ENCODE measurements around the gene PRAMEF15. TPM values are rescaled to one million over a fixed set of nuclear protein-coding genes. Genes with fewer than 3 reads are reported as not detected.
"Not testable (repeated sequence)": the region's sequence is repeated elsewhere in the genome, so short reads cannot be mapped to it uniquely, and the experiment has no call there.

Gene PRAMEF15
- total and polyA plus RNA-seq, 7 experiments from 2014 or later = not detected

- H3K27ac Mint-ChIP-seq; H3K9me3 ChIP-seq (ENCODE audit: control insufficient read depth in 2 of 3, low read length in 3 of 3); H3K36me3 ChIP-seq (ENCODE audit: control insufficient read depth in 2 of 3, insufficient read depth in 3 of 3, low read length in 3 of 3); H3K4me3 ChIP-seq (ENCODE audit: low read length); H3K4me3 Mint-ChIP-seq; ATAC-seq; POLR2A ChIA-PET; H3K27ac ChIP-seq (ENCODE audit: low read depth, low read length); intact Hi-C loops (cut with micrococcal nuclease); DNase-seq; CTCF ChIA-PET; H3K4me1 Mint-ChIP-seq; H3K9me3 Mint-ChIP-seq; H3K27me3 Mint-ChIP-seq; H3K36me3 Mint-ChIP-seq; H3K4me1 ChIP-seq (ENCODE audit: control insufficient read depth in 2 of 2, insufficient read depth in 2 of 2, low read length in 2 of 2); H3K27me3 ChIP-seq (ENCODE audit: control insufficient read depth in 2 of 2, insufficient read depth in 2 of 2, low read length in 2 of 2): not testable (repeated sequence)
Measured at GRCh38 chr1:13362364-13362763, 47.0 kb downstream of the PRAMEF15 start.

- H3K27ac Mint-ChIP-seq; H3K9me3 Mint-ChIP-seq; CTCF ChIA-PET; H3K4me1 Mint-ChIP-seq; H3K27me3 ChIP-seq (ENCODE audit: control insufficient read depth in 2 of 2, insufficient read depth in 2 of 2, low read length in 2 of 2); DNase-seq; H3K4me3 Mint-ChIP-seq; H3K9me3 ChIP-seq (ENCODE audit: control insufficient read depth in 2 of 3, low read length in 3 of 3); H3K36me3 Mint-ChIP-seq; H3K27ac ChIP-seq (ENCODE audit: low read depth, low read length); POLR2A ChIA-PET; ATAC-seq; H3K27me3 Mint-ChIP-seq; H3K36me3 ChIP-seq (ENCODE audit: control insufficient read depth in 2 of 3, insufficient read depth in 3 of 3, low read length in 3 of 3); H3K4me3 ChIP-seq (ENCODE audit: low read length); H3K4me1 ChIP-seq (ENCODE audit: control insufficient read depth in 2 of 2, insufficient read depth in 2 of 2, low read length in 2 of 2); intact Hi-C loops (cut with micrococcal nuclease): not testable (repeated sequence)
Measured at GRCh38 chr1:13364928-13365327, 49.5 kb downstream of the PRAMEF15 start.

GRCh38 chr1:13366536-13366935, 51.2 kb downstream of the PRAMEF15 start:
- H3K27me3 ChIP-seq (ENCODE audit: control insufficient read depth in 2 of 2, insufficient read depth in 2 of 2, low read length in 2 of 2); POLR2A ChIA-PET; H3K4me3 Mint-ChIP-seq; H3K9me3 ChIP-seq (ENCODE audit: control insufficient read depth in 2 of 3, low read length in 3 of 3); CTCF ChIA-PET; H3K27ac ChIP-seq (ENCODE audit: low read depth, low read length); ATAC-seq; H3K4me3 ChIP-seq (ENCODE audit: low read length); H3K36me3 ChIP-seq (ENCODE audit: control insufficient read depth in 2 of 3, insufficient read depth in 3 of 3, low read length in 3 of 3); H3K27ac Mint-ChIP-seq; H3K4me1 ChIP-seq (ENCODE audit: control insufficient read depth in 2 of 2, insufficient read depth in 2 of 2, low read length in 2 of 2); H3K9me3 Mint-ChIP-seq; intact Hi-C loops (cut with micrococcal nuclease); H3K36me3 Mint-ChIP-seq; H3K4me1 Mint-ChIP-seq; DNase-seq: not testable (repeated sequence)
- H3K27me3 Mint-ChIP-seq = peaks cover 0 to 14% (median 4%) of the 10 kb centered on the region in 5 donors

- not testable (repeated sequence) for H3K27ac Mint-ChIP-seq
Measured at GRCh38 chr1:13368544-13368943, 53.2 kb downstream of the PRAMEF15 start.

More at GRCh38 chr1:13368544-13368943, 53.2 kb downstream of the PRAMEF15 start:
- peaks cover 0 to 14% (median 4%) of the 10 kb centered on the region in 5 donors for H3K27me3 Mint-ChIP-seq
- H3K4me1 ChIP-seq (ENCODE audit: control insufficient read depth in 2 of 2, insufficient read depth in 2 of 2, low read length in 2 of 2); intact Hi-C loops (cut with micrococcal nuclease); H3K9me3 Mint-ChIP-seq; POLR2A ChIA-PET; DNase-seq; H3K4me3 Mint-ChIP-seq; H3K27ac ChIP-seq (ENCODE audit: low read depth, low read length); H3K27me3 ChIP-seq (ENCODE audit: control insufficient read depth in 2 of 2, insufficient read depth in 2 of 2, low read length in 2 of 2); ATAC-seq; H3K36me3 ChIP-seq (ENCODE audit: control insufficient read depth in 2 of 3, insufficient read depth in 3 of 3, low read length in 3 of 3); H3K9me3 ChIP-seq (ENCODE audit: control insufficient read depth in 2 of 3, low read length in 3 of 3); CTCF ChIA-PET; H3K36me3 Mint-ChIP-seq; H3K4me1 Mint-ChIP-seq; H3K4me3 ChIP-seq (ENCODE audit: low read length): not testable (repeated sequence)

Other genes starting within 250 kb of the PRAMEF15 start
- not detected for gene PRAMEF25, start 244.8 kb upstream of the PRAMEF15 start, total RNA-seq
- not detected for gene PRAMEF25, start 244.8 kb upstream of the PRAMEF15 start, polyA plus RNA-seq
- not detected for gene HNRNPCL2, start 198.7 kb upstream of the PRAMEF15 start, total RNA-seq
- not detected for gene HNRNPCL2, start 198.7 kb upstream of the PRAMEF15 start, polyA plus RNA-seq
- gene PRAMEF26, start 159.6 kb upstream of the PRAMEF15 start, total RNA-seq = not detected
- gene PRAMEF26, start 159.6 kb upstream of the PRAMEF15 start, polyA plus RNA-seq = not detected
- not detected for gene HNRNPCL4, start 149.9 kb upstream of the PRAMEF15 start, total RNA-seq
- not detected for gene HNRNPCL4, start 149.9 kb upstream of the PRAMEF15 start, polyA plus RNA-seq
- gene PRAMEF9, start 143.7 kb upstream of the PRAMEF15 start, total RNA-seq = not detected
- not detected for gene PRAMEF9, start 143.7 kb upstream of the PRAMEF15 start, polyA plus RNA-seq
- not detected for gene PRAMEF13, start 114.2 kb upstream of the PRAMEF15 start, total RNA-seq
- not detected for gene PRAMEF13, start 114.2 kb upstream of the PRAMEF15 start, polyA plus RNA-seq
- not detected for gene PRAMEF18, start 89.4 kb upstream of the PRAMEF15 start, total RNA-seq
- not detected for gene PRAMEF18, start 89.4 kb upstream of the PRAMEF15 start, polyA plus RNA-seq
- gene PRAMEF5, start 61.4 kb upstream of the PRAMEF15 start, total RNA-seq = not detected
- gene PRAMEF5, start 61.4 kb upstream of the PRAMEF15 start, polyA plus RNA-seq = not detected
- gene PRAMEF8, start 30.4 kb upstream of the PRAMEF15 start, total RNA-seq = not detected
- gene PRAMEF8, start 30.4 kb upstream of the PRAMEF15 start, polyA plus RNA-seq = not detected
- not detected for gene PRAMEF33, start 12.0 kb upstream of the PRAMEF15 start, total RNA-seq
- gene PRAMEF33, start 12.0 kb upstream of the PRAMEF15 start, polyA plus RNA-seq = not detected
- gene PRAMEF14, start 31.6 kb downstream of the PRAMEF15 start, total RNA-seq = not detected
- not detected for gene PRAMEF14, start 31.6 kb downstream of the PRAMEF15 start, polyA plus RNA-seq
- gene PRAMEF19, start 56.4 kb downstream of the PRAMEF15 start, total RNA-seq = not detected
- gene PRAMEF19, start 56.4 kb downstream of the PRAMEF15 start, polyA plus RNA-seq = not detected
- not detected for gene PRAMEF17, start 74.1 kb downstream of the PRAMEF15 start, total RNA-seq
- gene PRAMEF17, start 74.1 kb downstream of the PRAMEF15 start, polyA plus RNA-seq = not detected
- not detected for gene PRAMEF20, start 94.9 kb downstream of the PRAMEF15 start, total RNA-seq
- gene PRAMEF20, start 94.9 kb downstream of the PRAMEF15 start, polyA plus RNA-seq = not detected
- gene LRRC38, start 198.4 kb downstream of the PRAMEF15 start, total RNA-seq = not detected
- gene LRRC38, start 198.4 kb downstream of the PRAMEF15 start, polyA plus RNA-seq = not detected

All from naive thymus-derived CD4-positive, alpha-beta T cell (primary cell).